Measurements from ENCODE around the gene RIPOR1.

GRCh38 chr16:67545665-67546024 lies 17.0 kb downstream of the RIPOR1 start:
- TF ChIP-seq, protein P1, sequence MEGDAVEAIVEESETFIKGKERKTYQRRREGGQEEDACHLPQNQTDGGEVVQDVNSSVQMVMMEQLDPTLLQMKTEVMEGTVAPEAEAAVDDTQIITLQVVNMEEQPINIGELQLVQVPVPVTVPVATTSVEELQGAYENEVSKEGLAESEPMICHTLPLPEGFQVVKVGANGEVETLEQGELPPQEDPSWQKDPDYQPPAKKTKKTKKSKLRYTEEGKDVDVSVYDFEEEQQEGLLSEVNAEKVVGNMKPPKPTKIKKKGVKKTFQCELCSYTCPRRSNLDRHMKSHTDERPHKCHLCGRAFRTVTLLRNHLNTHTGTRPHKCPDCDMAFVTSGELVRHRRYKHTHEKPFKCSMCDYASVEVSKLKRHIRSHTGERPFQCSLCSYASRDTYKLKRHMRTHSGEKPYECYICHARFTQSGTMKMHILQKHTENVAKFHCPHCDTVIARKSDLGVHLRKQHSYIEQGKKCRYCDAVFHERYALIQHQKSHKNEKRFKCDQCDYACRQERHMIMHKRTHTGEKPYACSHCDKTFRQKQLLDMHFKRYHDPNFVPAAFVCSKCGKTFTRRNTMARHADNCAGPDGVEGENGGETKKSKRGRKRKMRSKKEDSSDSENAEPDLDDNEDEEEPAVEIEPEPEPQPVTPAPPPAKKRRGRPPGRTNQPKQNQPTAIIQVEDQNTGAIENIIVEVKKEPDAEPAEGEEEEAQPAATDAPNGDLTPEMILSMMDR (IDR thresholded peaks at IDR 0.05), result no peak
- TF ChIP-seq POLR2AphosphoS5 (IDR thresholded peaks at IDR 0.05), result no peak

Measured in suprapubic skin (tissue), 3 donors.